NCI-H2227 treated with DMSO at 0.1 percent for 48 hours (cell line): ENCODE data around the gene LPAR2.
A peak's percentile ranks its signal among the peaks of the same experiment; 100 is the strongest.
"Not testable (repeated sequence)": the region's sequence is repeated elsewhere in the genome, so short reads cannot be mapped to it uniquely, and the experiment has no call there.

Experiments
- DNase-seq: peaks from one replicate; lab custom pipeline; 2025; lab: John Stamatoyannopoulos, UW

LPAR2 gene

DNA sequence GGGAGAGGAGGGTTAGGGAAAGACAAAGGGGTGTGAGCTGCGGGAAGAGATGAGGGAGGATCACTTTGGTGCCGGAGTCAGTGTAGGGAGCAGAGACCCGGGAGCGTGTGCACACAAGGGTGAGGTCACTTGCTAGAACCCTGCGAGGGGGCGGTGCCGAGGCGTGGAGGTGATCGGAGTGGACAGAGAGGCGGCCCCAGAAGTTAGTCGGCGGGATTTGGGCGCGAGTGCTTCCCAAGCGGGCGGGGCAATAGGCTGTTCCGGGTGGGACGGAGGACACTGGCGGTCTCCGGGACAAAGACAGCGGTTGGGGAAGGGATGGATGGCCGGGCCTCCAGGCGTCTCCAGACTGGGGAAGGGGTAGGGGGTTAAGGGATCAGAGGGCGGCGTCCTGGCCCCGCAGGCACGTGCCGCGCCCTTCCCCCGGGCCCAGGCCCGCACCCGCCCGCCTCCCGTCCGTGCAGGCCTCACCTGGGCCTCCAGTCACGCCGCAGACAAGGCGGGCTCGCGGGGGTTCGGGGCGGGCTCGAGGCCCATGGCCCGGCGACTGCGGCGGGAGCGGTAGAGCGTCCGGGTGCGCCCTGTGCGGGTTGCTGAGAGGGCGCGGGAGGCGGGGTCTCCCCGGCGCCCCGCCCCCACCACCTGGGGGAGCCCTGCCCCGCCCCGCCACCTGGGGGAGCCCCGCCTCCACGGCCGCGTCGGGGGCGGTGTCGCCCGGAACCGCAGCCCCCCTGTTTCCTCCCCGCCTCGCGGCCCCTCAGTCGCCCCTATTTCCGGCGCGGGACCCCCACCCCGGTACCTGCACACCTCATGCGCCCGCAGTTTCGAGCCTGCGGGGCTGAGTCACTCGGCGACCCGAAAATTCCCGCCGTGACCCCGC is at the start of gene LPAR2:
LPAR2 (minus strand) TSS at position 600 of the 880 bp plus-strand sequence. CDS start 945 bp downstream, outside the sequence.
- DNase-seq = peak; percentile 70

GRCh38 chr19:19677579-19677978 is 49.6 kb upstream of the LPAR2 start:
- DNase-seq = no peak

DNA sequence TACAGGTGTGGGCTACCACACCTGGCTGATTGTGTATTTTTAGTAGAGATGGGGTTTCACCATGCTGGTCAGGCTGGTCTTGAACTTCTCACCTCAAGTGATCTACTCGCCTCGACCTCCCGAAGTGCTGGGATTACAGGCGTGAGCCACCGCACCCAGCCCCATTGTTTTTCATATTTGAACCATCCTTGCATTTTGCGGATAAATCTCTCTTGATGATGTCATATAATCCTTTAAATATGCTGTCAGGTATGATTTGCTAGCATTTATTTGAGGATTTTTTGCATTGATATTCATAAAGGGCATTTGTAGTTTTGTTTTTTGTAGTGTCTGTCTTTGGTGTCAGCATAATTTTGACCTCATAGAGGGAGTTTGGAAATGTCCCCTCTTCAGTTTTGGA is 46.3 kb upstream of the LPAR2 start:
- DNase-seq = no peak

DNA sequence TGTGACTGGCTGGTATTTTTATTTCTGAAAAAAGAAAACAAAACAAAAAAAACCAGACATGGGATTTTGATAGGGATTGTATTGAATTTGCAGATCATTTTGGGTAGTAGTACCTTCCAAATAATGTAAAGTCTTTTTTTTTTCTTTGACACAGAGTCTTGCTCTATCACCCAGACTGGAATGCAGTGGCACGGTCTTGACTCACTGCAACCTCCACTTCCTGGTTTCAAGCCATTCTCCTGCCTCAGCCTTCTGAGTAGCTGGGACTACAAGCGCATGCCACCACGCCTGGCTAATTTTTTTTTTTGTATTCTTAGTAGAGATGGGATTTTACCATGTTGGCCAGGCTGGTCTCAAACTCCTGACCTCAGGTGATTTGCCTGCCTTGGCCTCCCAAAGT is 44.8 kb upstream of the LPAR2 start:
- no peak for DNase-seq

DNA sequence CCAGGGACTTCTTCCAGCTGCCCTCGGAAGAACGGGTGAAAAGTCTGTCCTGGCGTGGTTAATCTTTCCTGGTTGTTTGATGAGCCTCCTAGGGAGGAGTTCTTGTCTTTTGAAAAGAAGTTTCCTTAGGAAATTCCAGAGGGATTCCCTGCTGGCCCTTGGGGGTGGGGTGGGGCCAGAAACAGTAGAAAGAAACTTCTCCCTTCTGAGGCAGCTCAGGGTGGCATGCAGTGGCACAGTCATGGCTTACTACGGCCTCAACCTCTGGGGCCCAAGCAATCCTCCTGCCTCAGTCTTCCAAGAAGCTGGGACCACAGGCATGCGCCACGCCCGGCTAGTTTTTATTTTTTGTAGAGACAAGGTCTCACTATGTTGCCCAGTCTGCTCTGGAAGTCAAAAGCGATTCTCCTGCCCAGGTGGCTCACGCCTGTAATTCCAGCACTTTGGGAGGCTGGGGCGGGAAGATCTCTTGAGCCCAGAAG is 42.1 kb upstream of the LPAR2 start:
- DNase-seq = no peak

GRCh38 chr19:19668230-19669012 is 40.4 kb upstream of the LPAR2 start, which contains the start of gene ZNF101:
Gene ZNF101, plus strand, starts transcription at chr19:19668839. Its CDS starts 125 bp downstream, at chr19:19668964.
- DNase-seq = peak; percentile 72

GRCh38 chr19:19665420-19665948 is 37.5 kb upstream of the LPAR2 start:
- DNase-seq = not testable (repeated sequence)

GRCh38 chr19:19663256-19664120 is 35.5 kb upstream of the LPAR2 start, which contains the start of gene ATP13A1:
Gene ATP13A1, minus strand, starts transcription at chr19:19663676. Its CDS starts 10 bp downstream, at chr19:19663666.
- DNase-seq = peak; percentile 93

DNA sequence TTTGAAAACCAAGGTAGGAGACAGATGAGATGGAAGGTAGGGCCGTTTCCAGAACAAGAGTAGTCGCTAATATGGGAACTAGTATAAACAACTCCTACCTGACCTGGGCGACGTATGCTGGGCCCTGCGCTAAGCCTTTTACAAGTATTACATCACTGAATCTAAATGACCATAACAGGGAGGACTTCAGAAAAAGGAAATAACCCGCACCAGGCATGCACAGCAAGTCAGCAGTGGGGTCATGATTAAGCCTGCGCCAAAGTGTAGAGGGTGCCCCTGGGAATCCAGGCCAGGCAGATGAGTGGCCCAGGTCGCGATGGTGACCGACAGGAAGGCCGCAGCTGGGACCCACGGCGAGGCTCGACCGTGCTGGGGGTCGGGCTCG is 34.8 kb upstream of the LPAR2 start:
- no peak for DNase-seq

- no peak for DNase-seq
Measured at GRCh38 chr19:19662344-19662743, 34.3 kb upstream of the LPAR2 start.

DNA sequence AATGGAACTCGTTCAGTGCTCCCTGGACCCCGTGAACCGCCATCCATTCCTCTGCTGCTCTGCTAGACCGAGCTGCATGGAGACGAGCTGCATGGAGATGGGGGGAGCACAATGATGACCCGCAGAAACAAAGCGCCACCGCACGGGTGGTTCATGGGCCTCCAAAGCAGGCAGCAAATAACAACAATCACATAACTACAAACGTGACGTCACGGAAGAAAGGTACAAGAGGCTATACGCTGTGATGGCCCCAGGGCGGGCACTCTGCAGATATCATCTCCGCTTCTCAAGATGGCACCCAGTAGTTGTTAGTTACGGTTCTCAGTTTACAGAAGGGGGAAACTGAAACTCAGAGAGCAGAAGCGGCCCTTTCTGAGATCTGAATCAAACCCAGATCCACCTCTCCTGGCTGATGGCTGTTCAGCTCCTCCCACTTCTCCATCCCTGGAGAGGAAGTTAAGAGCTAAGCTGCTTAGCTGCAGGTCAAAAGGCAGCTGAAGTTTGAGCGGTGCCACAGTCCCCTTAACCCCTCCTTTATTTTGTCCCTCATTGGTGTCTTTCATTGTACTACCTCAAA is 33.7 kb upstream of the LPAR2 start:
- no peak for DNase-seq

- DNase-seq = no peak
Measured at GRCh38 chr19:19661141-19661674, 33.2 kb upstream of the LPAR2 start.

DNA sequence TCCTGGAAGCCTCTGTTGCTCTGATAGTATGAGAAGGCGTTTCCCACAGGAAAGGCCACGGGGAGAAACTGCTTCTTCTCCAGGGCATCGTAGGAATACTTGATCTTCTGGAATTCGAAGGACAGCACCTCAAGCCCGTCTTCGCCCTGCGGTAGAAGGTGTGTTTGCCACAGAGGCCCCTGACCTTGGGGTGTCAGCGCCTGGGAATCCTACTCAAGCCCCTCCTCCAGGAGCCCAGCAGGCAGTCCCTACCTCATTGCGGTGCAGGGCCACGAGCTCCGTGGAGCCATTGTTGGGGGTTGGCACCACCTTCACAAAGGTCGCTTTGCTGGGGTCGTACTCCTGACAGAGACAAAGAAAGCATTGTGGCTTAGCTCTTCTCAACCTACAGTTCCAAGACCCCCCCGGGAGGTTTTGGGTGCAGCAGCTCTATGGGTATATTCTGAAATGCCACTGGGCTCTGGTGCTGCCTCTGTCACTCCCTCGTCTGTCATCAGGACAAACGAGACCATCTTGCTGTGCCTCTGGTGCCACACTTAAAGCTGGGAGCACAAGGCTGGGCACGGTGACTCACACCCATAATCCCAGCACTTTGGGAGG is 31.7 kb upstream of the LPAR2 start:
- no peak for DNase-seq

GRCh38 chr19:19657397-19657783 is 29.4 kb upstream of the LPAR2 start:
- no peak for DNase-seq

DNA sequence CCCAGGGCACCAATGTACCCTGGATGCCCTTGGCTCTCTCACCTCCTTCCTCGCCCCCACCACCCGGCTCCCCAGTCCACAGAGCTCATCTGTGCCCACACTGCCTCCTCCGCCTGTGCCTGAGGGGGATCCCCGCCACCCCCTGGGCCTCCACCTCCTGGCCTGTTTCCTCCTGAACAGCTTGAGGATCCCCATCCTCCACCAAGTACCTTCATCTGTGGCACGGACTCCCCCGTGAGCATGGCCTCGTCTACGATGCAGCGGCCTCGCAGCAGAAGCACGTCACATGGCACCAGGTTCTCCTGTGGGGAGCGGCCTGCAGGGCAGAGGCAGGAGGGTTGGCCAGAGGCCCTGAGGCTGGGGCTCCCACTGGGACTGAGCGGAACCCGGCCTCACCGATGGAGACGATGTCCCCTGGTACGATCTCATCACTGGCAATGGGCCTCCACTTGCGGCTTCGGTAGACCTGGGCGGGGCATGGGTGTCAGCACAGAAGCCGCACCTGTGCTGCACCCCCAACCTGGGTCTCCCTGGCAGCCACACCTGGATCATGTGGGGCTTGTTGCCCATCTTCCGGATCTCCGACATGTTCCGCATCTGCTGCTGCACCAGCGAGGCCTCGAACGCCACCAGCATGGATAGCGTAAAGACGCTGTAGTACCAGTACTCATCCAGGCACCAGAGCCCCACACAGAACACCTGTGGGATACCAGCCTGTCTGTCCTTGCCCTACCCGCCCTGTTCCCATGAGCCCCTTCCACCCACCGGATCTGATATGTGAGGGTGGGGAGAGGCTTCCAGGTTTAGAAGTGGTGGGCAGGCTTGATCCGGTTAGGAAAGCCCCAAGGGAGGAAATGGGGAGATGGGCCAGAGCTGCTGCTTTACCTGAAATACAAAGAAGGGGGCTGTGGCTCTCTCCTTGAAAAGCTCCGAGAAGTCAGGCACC is 28.7 kb upstream of the LPAR2 start:
- DNase-seq = no peak

DNA sequence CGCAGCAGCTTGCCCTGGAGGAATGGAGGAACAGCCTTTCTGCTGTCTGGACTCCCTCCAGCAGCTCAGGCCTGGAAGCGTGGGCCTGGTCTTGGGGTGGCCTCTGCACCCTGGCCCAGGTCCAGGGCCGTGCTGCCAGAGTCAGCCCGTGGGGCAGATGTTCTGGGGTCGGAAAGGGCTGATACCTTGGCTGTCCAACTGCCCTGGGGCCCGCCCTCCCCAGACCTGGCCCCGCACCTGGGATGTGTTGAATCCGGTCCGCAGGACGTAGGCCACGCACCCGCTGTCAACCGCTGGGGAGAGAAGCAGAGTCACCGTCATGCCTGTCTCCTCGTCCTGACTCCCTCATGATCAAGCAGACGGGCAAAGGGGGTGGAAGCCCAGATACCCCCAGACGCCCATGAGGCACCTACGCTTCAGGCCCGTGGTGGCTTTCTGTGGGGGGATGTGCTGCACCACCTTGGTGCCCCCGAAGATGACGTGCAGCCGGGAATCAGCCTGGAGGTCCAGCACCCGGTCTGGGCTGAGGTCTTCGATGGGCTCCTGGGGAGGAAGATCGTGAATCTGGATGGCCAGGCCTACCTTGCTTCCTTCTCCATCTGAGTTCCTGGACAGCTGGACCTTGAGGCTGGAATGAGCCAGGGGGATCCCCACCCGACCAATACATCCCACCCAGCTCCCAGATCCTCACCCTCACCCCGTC is 27.8 kb upstream of the LPAR2 start:
- no peak for DNase-seq

DNA sequence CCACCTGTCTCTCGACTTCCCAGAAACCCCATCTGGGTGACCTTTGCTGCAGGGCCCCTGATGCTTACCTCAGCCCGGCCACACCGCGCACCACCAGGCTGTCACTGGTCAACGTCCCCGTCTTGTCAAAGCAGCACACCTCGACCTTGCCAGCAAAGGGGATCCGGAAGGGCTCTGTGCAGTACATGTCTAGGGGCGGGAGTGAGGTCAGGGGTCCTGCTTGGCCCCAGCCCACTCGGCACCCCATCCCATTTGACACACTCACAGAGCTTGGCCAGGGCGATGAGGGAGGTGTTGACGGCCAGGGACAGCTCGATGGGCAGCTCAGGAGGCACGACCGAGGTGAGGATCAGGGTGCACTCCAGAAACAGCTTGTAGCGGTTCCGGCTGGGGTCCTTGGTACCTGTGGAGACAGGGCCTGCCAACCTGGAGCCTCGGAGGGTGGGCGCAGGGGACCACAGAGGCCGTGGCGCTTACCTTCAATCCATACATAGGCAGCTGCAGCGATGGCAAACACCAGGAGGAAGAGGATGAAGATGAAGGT is 27.1 kb upstream of the LPAR2 start:
- DNase-seq = no peak

GRCh38 chr19:19654441-19654840 is 26.4 kb upstream of the LPAR2 start:
- no peak for DNase-seq
